Left lung (tissue), 10 donors: ENCODE data around the gene CNTN5. TPM values are rescaled to one million over a fixed set of nuclear protein-coding genes. Genes with fewer than 3 reads are reported as not detected.

Experiments
- ATAC-seq: fragments of 200-7000 bp; cut with Tn5 transposase; one replicate; pipeline ENCODE4 v1.9.1; 2020; ENCODE audit warnings: moderate library complexity
- DNase-seq, 4 donors: peaks; one replicate each; pipeline ENCODE4 v3.0.0-alpha.2; 2013 to 2020
- H3K27ac ChIP-seq, 2 donors: fragments of 200-600 bp; sonication (generic) in 1 of 2; one replicate each; pipeline versions ENCODE4 v1.5.0 to v1.8.0; 2020 to 2021
- H3K27me3 ChIP-seq, 2 donors: fragments of 200-600 bp; sonication (generic) in 1 of 2; one replicate each; pipeline versions ENCODE4 v1.5.0 to v1.8.0; 2020 to 2021
- H3K36me3 ChIP-seq, 2 donors: fragments of 200-600 bp; sonication (generic) in 1 of 2; one replicate each; pipeline versions ENCODE4 v1.5.0 to v1.8.0; 2020 to 2021
- H3K4me1 ChIP-seq, 2 donors: fragments of 200-600 bp; one replicate each; pipeline ENCODE4 v1.8.0; 2021
- H3K4me3 ChIP-seq, 2 donors: fragments of 200-600 bp; sonication (generic) in 1 of 2; one replicate each; pipeline versions ENCODE4 v1.5.0 to v1.8.0; 2020 to 2021; ENCODE audit warnings: mild to moderate bottlenecking in 1 of 2
- H3K9me3 ChIP-seq, 2 donors: fragments of 200-600 bp; sonication (generic) in 1 of 2; one replicate each; pipeline versions ENCODE4 v1.5.0 to v1.8.0; 2020 to 2021
- intact Hi-C, 2 donors: fragments of 100-400 bp; cut with DNase I; formaldehyde crosslinking; loops; one replicate each; pipeline versions ENCODE4 v1.11.2 to v1.14.2; 2022
- polyA plus RNA-seq, 6 donors: library from polyadenylated mRNA; unstranded; fragments of 120-200 nt; gene quantifications; one replicate each; pipeline ENCODE4 v1.2.1, GENCODE V29; 2013; ENCODE audit not compliant: insufficient read length in 6 of 6
- total RNA-seq, 2 donors: library from RNA; stranded (reverse); fragmentation: NEBNext Ultra II Directional; extraction: Animal tissue kit (Norgen Biotek cat#: 25700); gene quantifications; one replicate each; pipeline ENCODE4 v1.2.1, GENCODE V29; 2021
- TF ChIP-seq, protein P1 (sequence below), 2 donors: fragments of 200-600 bp; sonication (generic) in 1 of 2; IDR thresholded peaks; one replicate each; pipeline versions ENCODE4 v1.5.0 to v1.8.0; 2021; ENCODE audit warnings: antibody characterized with exemption in 2 of 2
- donor health status: DM: no; HTN: yes; CAD: no.
- donor health status: DM: no; HTN: no; CAD: no.

CNTN5 gene
- total and polyA plus RNA-seq, 8 donors, result 0.08 to 0.34 (median 0.24) TPM; not detected in 1

GRCh38 chr11:100182927-100183326 is 1162.2 kb downstream of the CNTN5 start:
- intact Hi-C loops, result no loop called here
- DNase-seq (no peak), ATAC-seq (peak; percentile 52)
- no peaks in the 10 kb centered on the region for H3K27me3 ChIP-seq
- no peaks in the 10 kb centered on the region for H3K36me3 ChIP-seq
- no peak overlapping the region for H3K4me3 ChIP-seq
- peaks cover 0 to 4% of the 10 kb centered on the region in 2 donors for H3K9me3 ChIP-seq
- TF ChIP-seq, protein P1, sequence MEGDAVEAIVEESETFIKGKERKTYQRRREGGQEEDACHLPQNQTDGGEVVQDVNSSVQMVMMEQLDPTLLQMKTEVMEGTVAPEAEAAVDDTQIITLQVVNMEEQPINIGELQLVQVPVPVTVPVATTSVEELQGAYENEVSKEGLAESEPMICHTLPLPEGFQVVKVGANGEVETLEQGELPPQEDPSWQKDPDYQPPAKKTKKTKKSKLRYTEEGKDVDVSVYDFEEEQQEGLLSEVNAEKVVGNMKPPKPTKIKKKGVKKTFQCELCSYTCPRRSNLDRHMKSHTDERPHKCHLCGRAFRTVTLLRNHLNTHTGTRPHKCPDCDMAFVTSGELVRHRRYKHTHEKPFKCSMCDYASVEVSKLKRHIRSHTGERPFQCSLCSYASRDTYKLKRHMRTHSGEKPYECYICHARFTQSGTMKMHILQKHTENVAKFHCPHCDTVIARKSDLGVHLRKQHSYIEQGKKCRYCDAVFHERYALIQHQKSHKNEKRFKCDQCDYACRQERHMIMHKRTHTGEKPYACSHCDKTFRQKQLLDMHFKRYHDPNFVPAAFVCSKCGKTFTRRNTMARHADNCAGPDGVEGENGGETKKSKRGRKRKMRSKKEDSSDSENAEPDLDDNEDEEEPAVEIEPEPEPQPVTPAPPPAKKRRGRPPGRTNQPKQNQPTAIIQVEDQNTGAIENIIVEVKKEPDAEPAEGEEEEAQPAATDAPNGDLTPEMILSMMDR (IDR thresholded peaks at IDR 0.05), result no peak
- H3K27ac ChIP-seq, result no peak overlapping the region
- no peaks in the 10 kb centered on the region for H3K4me1 ChIP-seq

- no peak overlapping the region for H3K4me3 ChIP-seq
- no peaks in the 10 kb centered on the region for H3K27me3 ChIP-seq
- no peaks in the 10 kb centered on the region for H3K36me3 ChIP-seq
- peaks cover 0 to 4% of the 10 kb centered on the region in 2 donors for H3K9me3 ChIP-seq
- H3K27ac ChIP-seq, result no peak overlapping the region
- ATAC-seq (no peak), DNase-seq (no peak)
- intact Hi-C loops, result no loop called here
- TF ChIP-seq, protein P1 (IDR thresholded peaks at IDR 0.05), result no peak
- H3K4me1 ChIP-seq, result no peaks in the 10 kb centered on the region
Measured at GRCh38 chr11:100185588-100185987, 1164.8 kb downstream of the CNTN5 start.

DNA sequence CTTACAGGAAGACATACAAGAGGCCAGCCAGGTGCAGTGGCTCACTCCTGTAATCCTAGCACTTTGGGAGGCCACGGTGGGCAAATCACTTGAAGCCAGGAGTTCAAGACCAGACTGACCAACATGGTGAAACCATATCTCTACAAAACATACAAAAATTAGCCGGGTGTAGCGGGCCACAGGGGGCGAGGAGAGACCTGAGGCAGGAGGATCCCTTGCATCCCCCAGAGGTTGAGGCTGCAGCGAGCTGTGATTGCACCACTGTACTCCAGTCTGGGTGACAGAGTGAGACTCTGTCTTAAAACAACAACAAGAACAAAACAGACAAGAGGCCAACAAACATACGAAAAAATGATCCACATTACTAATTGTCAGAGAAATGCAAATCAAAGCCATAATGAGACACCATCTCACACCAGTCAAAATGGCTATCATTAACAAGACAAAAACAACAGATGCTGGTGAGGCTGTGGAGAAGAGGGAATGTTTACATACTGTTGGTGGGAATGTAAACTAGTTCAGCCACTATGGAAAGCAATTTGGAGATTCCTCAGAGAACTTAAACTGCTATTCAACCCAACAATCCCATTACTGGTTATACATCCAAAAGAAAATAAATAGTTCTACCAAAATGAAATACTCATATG is 1167.5 kb downstream of the CNTN5 start:
- H3K4me3 ChIP-seq, result no peak overlapping the region
- no peaks in the 10 kb centered on the region for H3K36me3 ChIP-seq
- DNase-seq, result peak in 1 of 4 donors; percentile 32
- no peak overlapping the region for H3K27ac ChIP-seq
- intact Hi-C loops, result no loop called here
- TF ChIP-seq, protein P1 (IDR thresholded peaks at IDR 0.05), result no peak
- no peak for ATAC-seq
- H3K9me3 ChIP-seq, result peaks cover 0 to 4% of the 10 kb centered on the region in 2 donors
- no peaks in the 10 kb centered on the region for H3K27me3 ChIP-seq
- H3K4me1 ChIP-seq, result no peaks in the 10 kb centered on the region

DNA sequence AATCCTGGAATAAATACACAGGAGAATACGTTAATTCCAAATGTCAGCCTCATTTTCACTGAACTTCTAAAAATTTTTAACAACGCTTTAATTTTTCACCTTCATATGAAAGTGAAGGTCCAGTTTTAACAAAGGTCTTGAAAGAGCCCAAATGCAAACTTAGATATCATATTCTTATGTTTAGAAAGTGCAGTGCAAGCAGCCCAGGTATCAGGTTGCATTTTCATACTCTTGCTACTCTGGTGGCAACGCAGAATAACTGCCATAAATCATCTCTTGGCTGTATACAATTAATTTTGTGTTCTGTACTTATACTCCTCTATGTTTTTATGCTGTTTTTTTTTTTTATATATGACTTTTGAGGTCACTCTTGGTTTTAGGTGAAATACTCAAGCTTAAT is 1169.6 kb downstream of the CNTN5 start:
- Histone ChIP-seq H3K9me3 (peaks cover 0 to 2% of the 10 kb centered on the region in 2 donors), H3K27ac (no peak overlapping the region), H3K4me3 (no peak overlapping the region), H3K4me1 (no peaks in the 10 kb centered on the region), H3K36me3 (no peaks in the 10 kb centered on the region), H3K27me3 (no peaks in the 10 kb centered on the region)
- intact Hi-C loops, result no loop called here
- TF ChIP-seq, protein P1 (IDR thresholded peaks at IDR 0.05), result no peak
- ATAC-seq, result no peak
- DNase-seq, result no peak

DNA sequence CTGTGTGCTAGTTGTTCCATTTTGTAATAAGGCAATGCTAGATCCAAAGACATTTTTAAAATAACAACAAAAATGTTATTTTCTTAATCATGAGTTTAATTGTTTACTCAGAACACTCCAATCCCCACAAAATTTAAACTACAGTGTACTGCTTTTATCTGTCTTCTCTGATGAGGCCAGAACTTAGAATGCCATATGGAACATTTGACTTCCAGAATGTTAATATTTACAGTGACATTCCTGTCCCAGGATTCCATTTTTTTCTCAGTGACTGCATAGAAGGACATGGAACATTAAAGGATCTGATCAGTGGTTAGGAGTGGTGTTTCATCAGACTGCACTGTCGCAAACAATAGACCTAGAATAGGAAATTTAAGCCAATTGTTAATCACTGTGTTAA is 1171.4 kb downstream of the CNTN5 start:
- intact Hi-C loops, result no loop called here
- Histone ChIP-seq H3K27ac (no peak overlapping the region), H3K27me3 (no peaks in the 10 kb centered on the region), H3K36me3 (no peaks in the 10 kb centered on the region), H3K4me1 (no peaks in the 10 kb centered on the region), H3K9me3 (no peaks in the 10 kb centered on the region), H3K4me3 (no peak overlapping the region)
- ATAC-seq, result no peak
- TF ChIP-seq, protein P1 (IDR thresholded peaks at IDR 0.05), result no peak
- peak in 2 of 4 donors; percentile 12 to 16 for DNase-seq
